HEK293 (cell line): ENCODE results near the gene TSC22D2.

ENCODE experiments used
- CTCF ChIA-PET: fragments of 350-600 bp; formaldehyde crosslinking; extraction: SDS; loops from one replicate; lab custom pipeline; 2021; ENCODE audit warnings: antibody characterized with exemption; lab: Yijun Ruan, JAX
- POLR2A ChIA-PET: fragments of 300-600 bp; formaldehyde crosslinking; extraction: SDS; loops from one replicate; lab custom pipeline; 2020; ENCODE audit warnings: antibody characterized with exemption, inconsistent platforms; lab: Yijun Ruan, JAX
- H3K27ac ChIP-seq: fragments of 200-500 bp; sonication (Bioruptor generic); 2 replicates; pipeline ENCODE4 v1.5.1; 2014; ENCODE audit warnings: low read depth, low read length, control low read depth, inconsistent platforms; ENCODE audit errors: extremely low read depth
- H3K36me3 ChIP-seq, 2 experiments: fragments of 200-500 bp in 1 of 2; sonication (Bioruptor generic) in 1 of 2; 1 replicate in 1 of 2; 2 replicates in 1 of 2; pipeline ENCODE4 v1.5.1; 2014 to 2017; ENCODE audit warnings: inconsistent platforms in 2 of 2, low read length in 2 of 2; ENCODE audit not compliant: control insufficient read depth in 2 of 2, insufficient read depth in 1 of 2
- H3K4me1 ChIP-seq: fragments of 200-500 bp; sonication (Bioruptor generic); 2 replicates; pipeline ENCODE4 v1.5.1; 2014; ENCODE audit warnings: mild to moderate bottlenecking, low read length, inconsistent platforms; ENCODE audit not compliant: control insufficient read depth, insufficient read depth
- H3K4me3 ChIP-seq: 2 replicates; pipeline ENCODE4 v1.5.1; 2011; ENCODE audit warnings: low read depth, mild to moderate bottlenecking, control low read depth, low read length, moderate library complexity
- H3K9me3 ChIP-seq: fragments of 200-500 bp; sonication (Bioruptor generic); 2 replicates; pipeline ENCODE4 v1.5.1; 2014; ENCODE audit warnings: low read depth, low read length, inconsistent platforms; ENCODE audit not compliant: control insufficient read depth, insufficient read depth
- EGR2 ChIP-seq: fragments of 450-650 bp; formaldehyde crosslinking; IDR thresholded peaks from 2 replicates; pipeline ENCODE4 v1.5.1; 2016; ENCODE audit warnings: low read depth, missing biosample characterization, missing genetic modification characterization
- FEZF1 ChIP-seq: fragments of 450-650 bp; formaldehyde crosslinking; IDR thresholded peaks from 2 replicates; pipeline ENCODE4 v1.5.1; 2016; ENCODE audit warnings: missing biosample characterization, missing genetic modification characterization
- KLF7 ChIP-seq: fragments of 450-650 bp; formaldehyde crosslinking; IDR thresholded peaks from 2 replicates; pipeline ENCODE4 v1.5.1; 2016; ENCODE audit warnings: missing biosample characterization, missing genetic modification characterization, borderline replicate concordance
- PATZ1 ChIP-seq: fragments of 450-650 bp; formaldehyde crosslinking; IDR thresholded peaks from 2 replicates; pipeline ENCODE4 v1.5.1; 2016; ENCODE audit warnings: missing biosample characterization, missing genetic modification characterization
- SETDB1 ChIP-seq: IDR thresholded peaks from one replicate; pipeline ENCODE4 v1.6.1; 2017; ENCODE audit warnings: mild to moderate bottlenecking, low read length, moderate library complexity, mixed read lengths; ENCODE audit not compliant: insufficient read length
- SP3 ChIP-seq: fragments of 450-650 bp; formaldehyde crosslinking; IDR thresholded peaks from 2 replicates; pipeline ENCODE4 v1.5.1; 2016; ENCODE audit warnings: missing biosample characterization, missing genetic modification characterization
- ZBTB49 ChIP-seq: fragments of 450-650 bp; formaldehyde crosslinking; IDR thresholded peaks from 2 replicates; pipeline ENCODE4 v1.5.1; 2016; ENCODE audit warnings: missing biosample characterization, missing genetic modification characterization, low read depth
- ZFHX2 ChIP-seq: fragments of 450-650 bp; formaldehyde crosslinking; conservative IDR thresholded peaks from 2 replicates; pipeline ENCODE4 v1.5.1; 2016; ENCODE audit warnings: missing biosample characterization, missing genetic modification characterization
- ZNF214 ChIP-seq: fragments of 450-650 bp; formaldehyde crosslinking; IDR thresholded peaks from 2 replicates; pipeline ENCODE4 v1.5.1; 2017; ENCODE audit warnings: missing biosample characterization, mild to moderate bottlenecking, missing genetic modification characterization, borderline replicate concordance
- ZNF324 ChIP-seq: fragments of 450-650 bp; formaldehyde crosslinking; IDR thresholded peaks from 2 replicates; pipeline ENCODE4 v1.5.1; 2016; ENCODE audit warnings: missing biosample characterization, missing genetic modification characterization
- ZNF398 ChIP-seq: fragments of 450-650 bp; formaldehyde crosslinking; IDR thresholded peaks from 2 replicates; pipeline ENCODE4 v1.5.1; 2017; ENCODE audit warnings: missing biosample characterization, missing genetic modification characterization
- ZNF561 ChIP-seq: fragments of 450-650 bp; IDR thresholded peaks from 2 replicates; pipeline ENCODE4 v1.5.1; 2018; ENCODE audit warnings: missing biosample characterization, missing genetic modification characterization, borderline replicate concordance
- ZNF571 ChIP-seq: fragments of 450-650 bp; formaldehyde crosslinking; IDR thresholded peaks from 2 replicates; pipeline ENCODE4 v1.5.0; 2017; ENCODE audit warnings: missing biosample characterization, missing genetic modification characterization
- ZNF645 ChIP-seq: fragments of 450-650 bp; formaldehyde crosslinking; IDR thresholded peaks from 2 replicates; pipeline ENCODE4; 2016; ENCODE audit warnings: missing biosample characterization, missing genetic modification characterization
- ZNF654 ChIP-seq: fragments of 450-650 bp; formaldehyde crosslinking; IDR thresholded peaks from 2 replicates; pipeline ENCODE4 v1.5.1; 2016; ENCODE audit warnings: low read depth, missing biosample characterization, missing genetic modification characterization
- ZNF791 ChIP-seq: fragments of 450-650 bp; formaldehyde crosslinking; IDR thresholded peaks from 2 replicates; pipeline ENCODE4 v1.5.1; 2016; ENCODE audit warnings: missing biosample characterization, missing genetic modification characterization
- ZSCAN30 ChIP-seq: fragments of 450-650 bp; IDR thresholded peaks from 2 replicates; pipeline ENCODE4 v1.5.1; 2018; ENCODE audit warnings: missing biosample characterization, mild to moderate bottlenecking, missing genetic modification characterization, moderate library complexity

Gene TSC22D2

GRCh38 chr3:150385296-150386242 lies 22.5 kb upstream of the TSC22D2 start:
- CTCF ChIA-PET = interaction anchor here (0.6 to 1.0 kb wide), 3 partner anchors 16 to 26 kb away, joined by 3 to 4 read pairs (median 3); no protein-coding TSS in a partner anchor
- Histone ChIP-seq H3K36me3 (no peaks in the 10 kb centered on the region), H3K4me3 (no peak overlapping the region), H3K9me3 (no peaks in the 10 kb centered on the region), H3K4me1 (no peaks in the 10 kb centered on the region), H3K27ac (no peak overlapping the region)
- POLR2A ChIA-PET = no interaction called here
- TF ChIP-seq EGR2 (tag by site-specific recombination) (peak; percentile 43; the same call in 1 of the 2 replicates), KLF7 (no peak), ZFHX2 (tag by site-specific recombination) (peak; percentile 36; the same call in 1 of the 2 replicates), ZNF398 (tag by site-specific recombination) (0 out of 2 replicates have a peak, but pooled peaks have one; percentile 9)

GRCh38 chr3:150388498-150389418 lies 19.3 kb upstream of the TSC22D2 start:
- Histone ChIP-seq H3K4me3 (no peak overlapping the region), H3K36me3 (no peaks in the 10 kb centered on the region), H3K9me3 (no peaks in the 10 kb centered on the region), H3K4me1 (no peaks in the 10 kb centered on the region), H3K27ac (no peak overlapping the region)
- ChIA-PET CTCF (no interaction called here), POLR2A (no interaction called here)
- TF ChIP-seq ZSCAN30 (no peak), FEZF1 (tag by site-specific recombination) (no peak), SETDB1 (no peak), ZNF645 (tag by site-specific recombination) (no peak), ZBTB49 (tag by site-specific recombination) (no peak), ZNF561 (tag by site-specific recombination) (no peak), ZNF791 (tag by site-specific recombination) (no peak), ZNF571 (tag by site-specific recombination) (no peak), PATZ1 (tag by site-specific recombination) (no peak), ZNF654 (no peak), ZNF214 (tag by site-specific recombination) (no peak), ZNF324 (tag by site-specific recombination) (no peak), SP3 (no peak)
